ENCODE data around the gene CYB561D1.
A peak's percentile ranks its signal among the peaks of the same experiment; 100 is the strongest.

CYB561D1 gene

DNA sequence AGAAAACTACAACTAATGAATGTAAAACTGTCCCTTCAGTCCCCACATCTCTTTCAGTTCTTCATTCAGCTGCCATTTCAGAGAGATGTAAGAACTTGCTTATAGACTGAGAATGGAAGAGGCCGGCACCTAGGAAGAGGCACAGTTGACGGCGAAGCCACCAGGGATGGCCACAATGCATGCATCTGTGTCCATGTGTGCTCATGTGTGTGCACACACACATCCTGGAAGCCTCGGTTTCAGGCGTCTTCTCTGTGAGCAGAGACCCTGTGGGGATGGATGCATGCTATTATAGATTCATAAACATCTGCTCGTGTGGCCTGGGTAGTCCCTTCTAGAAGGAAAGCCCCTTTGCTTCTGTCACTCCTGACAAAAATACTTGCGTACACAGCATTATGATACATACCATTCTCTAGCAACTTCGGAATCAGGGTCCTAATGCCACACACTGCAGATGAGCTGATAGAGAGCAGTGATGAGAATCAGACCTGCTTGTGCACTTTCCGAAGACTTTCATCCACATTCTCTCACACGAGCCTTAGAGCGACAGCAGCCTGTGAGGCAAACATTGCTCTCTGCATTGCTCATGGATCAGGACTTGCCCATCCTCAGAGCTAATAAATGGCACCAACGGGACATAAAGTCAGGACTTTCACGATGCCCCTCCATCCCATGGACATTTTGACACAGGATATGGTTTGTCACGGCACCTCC, 33.4 kb downstream of the CYB561D1 start:
- H3K4me3 Mint-ChIP-seq: no peak overlapping the region
- H3K9me3 Mint-ChIP-seq: peaks cover 10% of the 10 kb centered on the region
- H3K27me3 Mint-ChIP-seq (ENCODE audit: low read depth, poor library complexity): peaks cover 34% of the 10 kb centered on the region
- no peak for DNase-seq
- H3K4me1 Mint-ChIP-seq: peaks cover 64% of the 10 kb centered on the region
- H3K36me3 Mint-ChIP-seq (ENCODE audit: low read depth): no peaks in the 10 kb centered on the region
- no peak overlapping the region for H3K27ac Mint-ChIP-seq
- TF ChIP-seq, protein P1, sequence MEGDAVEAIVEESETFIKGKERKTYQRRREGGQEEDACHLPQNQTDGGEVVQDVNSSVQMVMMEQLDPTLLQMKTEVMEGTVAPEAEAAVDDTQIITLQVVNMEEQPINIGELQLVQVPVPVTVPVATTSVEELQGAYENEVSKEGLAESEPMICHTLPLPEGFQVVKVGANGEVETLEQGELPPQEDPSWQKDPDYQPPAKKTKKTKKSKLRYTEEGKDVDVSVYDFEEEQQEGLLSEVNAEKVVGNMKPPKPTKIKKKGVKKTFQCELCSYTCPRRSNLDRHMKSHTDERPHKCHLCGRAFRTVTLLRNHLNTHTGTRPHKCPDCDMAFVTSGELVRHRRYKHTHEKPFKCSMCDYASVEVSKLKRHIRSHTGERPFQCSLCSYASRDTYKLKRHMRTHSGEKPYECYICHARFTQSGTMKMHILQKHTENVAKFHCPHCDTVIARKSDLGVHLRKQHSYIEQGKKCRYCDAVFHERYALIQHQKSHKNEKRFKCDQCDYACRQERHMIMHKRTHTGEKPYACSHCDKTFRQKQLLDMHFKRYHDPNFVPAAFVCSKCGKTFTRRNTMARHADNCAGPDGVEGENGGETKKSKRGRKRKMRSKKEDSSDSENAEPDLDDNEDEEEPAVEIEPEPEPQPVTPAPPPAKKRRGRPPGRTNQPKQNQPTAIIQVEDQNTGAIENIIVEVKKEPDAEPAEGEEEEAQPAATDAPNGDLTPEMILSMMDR (IDR thresholded peaks at IDR 0.05): no peak

DNA sequence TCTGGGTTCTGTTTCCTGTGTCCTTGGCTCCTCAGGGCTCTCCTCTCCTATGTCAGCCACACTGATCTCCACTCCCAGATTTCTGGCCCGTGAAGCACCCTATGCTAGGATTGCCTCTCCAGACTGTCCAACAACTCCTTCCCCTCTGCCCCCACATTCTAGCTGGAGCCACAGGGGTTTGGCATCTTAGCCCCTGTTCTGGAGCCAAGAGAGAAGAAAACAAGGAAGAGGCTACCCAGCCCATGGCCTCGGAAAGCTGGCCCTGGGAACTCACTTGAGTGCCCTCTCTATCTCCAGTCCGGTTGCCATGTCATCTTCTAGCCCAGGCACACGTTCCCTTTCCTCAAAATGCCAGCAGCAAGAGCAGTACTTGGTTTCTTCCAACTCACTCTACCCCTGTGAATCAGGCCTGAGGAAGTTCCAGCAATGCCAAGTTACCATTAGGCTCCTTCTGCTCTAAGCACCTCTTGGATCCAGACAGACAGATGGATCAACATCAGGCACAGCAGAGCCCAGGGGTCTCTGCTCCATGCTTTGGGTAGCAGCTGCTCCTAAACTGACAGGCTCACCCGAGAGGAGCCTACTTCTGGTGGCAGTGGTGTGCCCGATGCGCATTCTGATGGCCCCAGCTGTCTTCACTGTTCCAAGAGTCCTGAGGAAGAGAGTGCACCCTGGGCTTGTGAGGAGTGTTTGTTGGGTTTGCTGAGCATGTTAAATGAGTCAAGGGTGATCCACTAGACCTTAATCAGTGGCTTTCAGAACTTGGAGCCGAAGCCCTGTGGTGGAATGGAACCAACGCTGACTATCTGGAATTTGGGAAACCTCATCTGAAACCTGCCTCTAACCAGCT, 34.2 kb downstream of the CYB561D1 start:
- Mint-ChIP-seq H3K9me3 (peaks cover 10% of the 10 kb centered on the region), H3K4me3 (no peak overlapping the region), H3K27ac (no peak overlapping the region), H3K4me1 (peaks cover 70% of the 10 kb centered on the region), H3K36me3 (ENCODE audit: low read depth) (no peaks in the 10 kb centered on the region), H3K27me3 (ENCODE audit: low read depth, poor library complexity) (peaks cover 29% of the 10 kb centered on the region)
- no peak for DNase-seq
- TF ChIP-seq, protein P1 (IDR thresholded peaks at IDR 0.05): no peak

DNA sequence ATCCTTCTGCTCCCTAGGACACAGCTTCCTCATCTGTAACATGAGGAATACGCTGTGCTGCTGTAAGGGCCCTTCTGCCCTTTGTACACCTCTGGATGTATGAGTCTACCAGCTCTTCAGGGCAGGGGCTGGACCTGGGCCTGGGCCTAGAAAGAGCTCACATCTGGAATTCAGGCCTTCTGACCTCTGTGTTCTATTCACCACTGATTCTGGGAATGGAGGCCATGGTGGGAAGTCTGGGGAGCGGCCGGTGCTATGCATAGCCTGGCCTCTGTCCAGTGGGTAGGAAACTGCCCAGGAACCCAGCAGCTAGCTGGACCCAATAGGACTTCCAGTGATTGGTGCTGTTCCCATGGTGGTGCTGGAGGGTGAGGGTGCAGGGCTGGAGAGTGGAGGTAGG, 34.8 kb downstream of the CYB561D1 start:
- Mint-ChIP-seq H3K27ac (no peak overlapping the region), H3K9me3 (peaks cover 6% of the 10 kb centered on the region), H3K4me3 (no peak overlapping the region), H3K27me3 (ENCODE audit: low read depth, poor library complexity) (peaks cover 24% of the 10 kb centered on the region), H3K4me1 (peaks cover 73% of the 10 kb centered on the region), H3K36me3 (ENCODE audit: low read depth) (no peaks in the 10 kb centered on the region)
- TF ChIP-seq, protein P1 (IDR thresholded peaks at IDR 0.05): no peak
- no peak for DNase-seq

DNA sequence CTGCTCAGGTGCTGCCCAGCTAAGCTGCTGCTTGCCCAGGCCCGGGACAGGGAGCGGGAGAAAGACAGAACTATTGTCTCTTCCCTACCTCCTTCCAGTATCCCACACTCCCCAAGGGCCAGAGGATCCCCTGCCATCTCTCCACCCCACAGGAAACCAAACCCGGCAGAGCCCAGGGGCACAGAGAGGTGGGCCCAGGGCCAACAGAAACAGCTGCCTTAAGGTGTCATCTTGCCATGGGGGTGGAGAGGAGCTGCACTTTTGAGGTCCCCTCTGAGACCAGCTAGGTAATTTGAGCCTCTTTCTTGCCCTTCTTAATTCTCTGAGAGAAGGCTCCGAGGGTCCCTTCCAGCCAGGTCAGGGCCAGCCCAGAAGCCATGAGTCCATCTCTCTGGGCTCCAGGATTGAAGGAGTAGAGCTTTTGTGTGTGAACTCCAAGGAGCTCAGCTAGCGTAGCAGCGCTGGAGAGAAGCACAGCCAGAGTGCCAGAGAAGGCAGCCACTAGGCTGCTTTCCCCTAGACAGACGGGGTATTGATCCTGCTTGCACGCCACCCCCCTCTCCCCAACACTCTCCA, 36.1 kb downstream of the CYB561D1 start:
- H3K4me1 Mint-ChIP-seq: peaks cover 73% of the 10 kb centered on the region
- TF ChIP-seq, protein P1 (IDR thresholded peaks at IDR 0.05): no peak

DNA sequence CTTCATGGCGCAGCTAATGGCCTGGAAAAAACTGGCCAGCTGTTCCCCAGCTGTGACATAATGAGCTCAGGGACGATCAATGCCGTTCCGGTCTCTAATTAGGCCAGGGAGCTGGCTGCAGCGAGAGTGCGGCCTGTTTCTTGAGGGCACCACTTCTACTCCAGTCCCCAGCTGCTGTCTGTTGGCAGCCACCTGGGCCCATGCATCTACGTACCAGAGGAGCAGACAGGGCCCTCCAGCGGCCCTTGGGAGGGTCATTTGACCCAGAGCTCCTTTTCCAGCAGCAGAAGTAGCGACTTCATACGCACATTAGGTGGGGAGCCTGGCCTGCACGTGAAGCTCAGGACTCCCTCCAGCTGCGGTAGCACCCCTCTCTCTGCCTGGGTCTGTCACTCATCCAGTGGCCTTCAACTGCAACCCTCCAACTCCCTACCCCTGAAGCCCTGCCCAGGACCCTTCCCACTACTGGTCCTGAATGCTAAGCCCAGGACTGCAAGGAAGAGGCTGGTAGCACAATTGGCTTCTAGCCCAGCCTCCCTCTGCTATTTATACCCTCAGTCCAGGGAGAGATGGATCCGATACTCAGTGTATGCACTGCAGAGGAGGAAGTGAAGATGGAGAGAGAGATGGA, 36.7 kb downstream of the CYB561D1 start:
- TF ChIP-seq, protein P1 (IDR thresholded peaks at IDR 0.05): no peak
- peak overlapping the region; percentile 47 for H3K4me3 Mint-ChIP-seq
- H3K4me1 Mint-ChIP-seq: peaks cover 70% of the 10 kb centered on the region
- peak; percentile 43 for DNase-seq
- no peaks in the 10 kb centered on the region for H3K9me3 Mint-ChIP-seq
- peaks cover 22% of the 10 kb centered on the region for H3K27me3 Mint-ChIP-seq (ENCODE audit: low read depth, poor library complexity)
- no peaks in the 10 kb centered on the region for H3K36me3 Mint-ChIP-seq (ENCODE audit: low read depth)
- H3K27ac Mint-ChIP-seq: peak overlapping the region; percentile 24

More for the DNA sequence above, 36.1 kb downstream of the CYB561D1 start:
- peaks cover 19% of the 10 kb centered on the region for H3K27me3 Mint-ChIP-seq (ENCODE audit: low read depth, poor library complexity)
- no peaks in the 10 kb centered on the region for H3K9me3 Mint-ChIP-seq
- peak overlapping the region; percentile 86 for H3K27ac Mint-ChIP-seq
- H3K4me3 Mint-ChIP-seq: peak overlapping the region; percentile 47
- no peak for DNase-seq
- H3K36me3 Mint-ChIP-seq (ENCODE audit: low read depth): no peaks in the 10 kb centered on the region
